Activated T-helper 9 cell treated with anti-CD3 and anti-CD28 coated beads, Interleukin-2, amount 50 U/mL, for 16 hours (primary cell): Measurements from ENCODE around the gene KCNQ1OT1.

Experiments
- DNase-seq: peaks from one replicate; pipeline ENCODE4 v3.0.0-alpha.2; 2020; ENCODE audit warnings: low read depth

The KCNQ1OT1 gene

GRCh38 chr11:2570211-2570811 is 129.5 kb downstream of the KCNQ1OT1 start:
- DNase-seq = no peak

GRCh38 chr11:2569731-2570210 is 130.0 kb downstream of the KCNQ1OT1 start:
- DNase-seq = no peak

GRCh38 chr11:2569321-2569721 is 130.5 kb downstream of the KCNQ1OT1 start:
- no peak for DNase-seq

- DNase-seq = no peak
These were observed 132.6 kb downstream of the KCNQ1OT1 start for GRCh38 chr11:2567026-2567671.

DNA sequence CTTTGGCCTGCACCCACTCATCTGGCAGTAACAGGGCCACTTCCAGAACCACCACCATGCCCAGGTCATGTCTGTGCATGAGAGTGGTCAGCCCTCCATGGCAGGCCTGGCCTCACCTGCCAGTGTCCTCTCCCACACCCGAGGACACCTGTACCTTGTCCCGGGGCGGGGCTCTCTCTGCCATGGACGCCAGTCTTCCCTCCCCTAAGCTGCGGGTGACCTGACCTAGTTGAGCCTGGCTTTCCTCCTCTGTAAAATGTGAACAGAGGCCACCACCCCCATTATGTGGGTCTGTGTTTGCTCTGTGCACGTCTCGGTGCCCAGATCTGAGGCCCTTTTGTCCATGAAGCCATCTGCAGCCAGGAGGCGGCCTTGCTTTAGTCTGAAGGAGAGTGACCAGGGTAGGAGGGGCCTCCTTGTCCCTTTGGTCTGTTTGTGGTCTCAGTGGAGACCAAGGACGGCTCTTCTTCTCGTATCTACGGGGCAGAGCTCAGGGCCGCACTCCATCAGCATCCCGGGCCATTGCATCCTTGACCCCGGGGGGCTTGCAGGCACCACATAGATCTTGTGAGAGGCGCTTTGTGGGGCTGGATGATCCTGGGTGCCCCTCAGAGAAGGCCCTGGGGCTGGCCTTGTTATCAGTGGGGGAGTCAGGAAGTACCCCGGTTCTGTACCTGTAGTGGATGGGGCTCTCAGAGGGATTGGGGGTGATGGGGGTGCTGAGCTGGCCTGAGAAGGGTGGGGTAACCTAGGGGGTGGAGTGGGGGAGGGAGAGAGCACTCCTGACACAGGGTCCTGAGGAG is 133.4 kb downstream of the KCNQ1OT1 start:
- DNase-seq = no peak

DNA sequence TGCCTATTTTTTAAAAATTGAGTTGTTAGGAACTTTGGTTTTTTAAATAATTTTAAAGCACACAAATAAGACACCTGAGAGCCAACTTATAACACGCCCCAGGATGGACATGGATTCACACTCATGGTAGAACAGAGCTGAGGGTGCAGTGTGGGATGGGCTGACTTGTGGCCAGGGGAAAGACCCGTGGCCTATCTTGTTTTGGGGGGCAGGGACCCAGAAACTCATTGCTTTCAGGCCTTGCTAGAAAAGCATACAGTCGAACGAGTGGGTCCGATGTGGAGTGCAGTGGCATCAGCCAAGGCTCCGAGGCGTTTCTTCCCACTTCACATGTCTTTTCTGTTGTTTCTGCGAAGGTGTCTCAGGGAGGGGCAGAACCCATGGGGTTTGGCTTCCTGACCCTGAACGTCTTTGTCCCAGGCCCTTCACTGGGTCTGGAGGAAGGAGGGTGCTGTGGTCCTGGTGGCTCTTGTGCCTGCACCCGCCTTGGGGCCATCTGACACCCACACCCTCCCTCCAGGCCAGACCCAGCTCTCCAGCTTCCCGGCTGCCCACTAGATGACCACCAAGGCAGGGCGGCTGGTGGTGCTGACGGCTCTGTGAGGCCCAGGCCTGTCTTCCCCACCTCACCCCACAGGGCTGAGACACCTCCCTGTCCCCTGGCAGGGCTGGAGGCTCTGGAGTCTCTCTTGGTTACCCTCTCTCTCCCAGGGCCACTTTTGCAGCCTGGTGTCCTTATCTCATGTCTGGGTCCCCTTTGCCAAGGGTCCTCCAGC is 134.2 kb downstream of the KCNQ1OT1 start:
- no peak for DNase-seq

DNA sequence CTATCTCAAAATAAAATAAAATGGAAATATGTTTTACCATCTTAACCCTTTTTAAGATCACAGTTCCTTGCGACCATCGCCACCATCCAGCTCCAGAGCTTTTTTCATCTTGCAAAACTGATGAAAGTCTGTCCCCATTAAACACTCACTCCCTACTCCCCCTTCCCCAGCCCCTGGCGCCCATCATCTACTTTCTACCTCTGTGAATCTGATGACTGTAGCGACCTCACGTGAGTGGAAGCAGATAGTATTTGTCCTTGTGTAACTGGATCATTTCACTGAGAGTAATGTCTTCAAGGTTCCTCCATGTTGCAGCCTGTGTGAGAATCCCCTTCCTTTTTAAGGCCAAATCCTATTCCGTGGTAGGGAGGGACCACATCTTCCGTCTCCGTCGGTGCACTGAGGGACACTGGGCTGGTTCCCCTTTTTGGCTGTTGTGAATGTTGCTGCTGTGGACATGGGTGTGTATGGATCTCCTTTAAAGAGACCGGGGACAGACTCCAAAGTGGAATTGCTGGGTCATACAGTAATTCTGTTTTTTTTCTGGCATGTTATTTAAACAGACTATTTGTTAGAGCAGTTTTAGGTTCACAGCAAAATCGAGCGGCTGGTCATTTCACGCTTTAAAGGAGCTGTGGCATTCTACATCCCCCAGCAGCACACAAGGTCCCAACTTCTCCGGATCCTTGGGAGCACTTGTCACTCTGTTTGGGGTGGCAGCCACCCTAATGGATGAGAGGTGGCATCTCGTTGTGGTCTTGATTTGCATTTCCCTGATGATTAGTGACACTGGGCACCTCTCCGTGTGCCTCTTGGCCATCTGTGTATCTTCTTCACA is 135.0 kb downstream of the KCNQ1OT1 start:
- DNase-seq = no peak

DNA sequence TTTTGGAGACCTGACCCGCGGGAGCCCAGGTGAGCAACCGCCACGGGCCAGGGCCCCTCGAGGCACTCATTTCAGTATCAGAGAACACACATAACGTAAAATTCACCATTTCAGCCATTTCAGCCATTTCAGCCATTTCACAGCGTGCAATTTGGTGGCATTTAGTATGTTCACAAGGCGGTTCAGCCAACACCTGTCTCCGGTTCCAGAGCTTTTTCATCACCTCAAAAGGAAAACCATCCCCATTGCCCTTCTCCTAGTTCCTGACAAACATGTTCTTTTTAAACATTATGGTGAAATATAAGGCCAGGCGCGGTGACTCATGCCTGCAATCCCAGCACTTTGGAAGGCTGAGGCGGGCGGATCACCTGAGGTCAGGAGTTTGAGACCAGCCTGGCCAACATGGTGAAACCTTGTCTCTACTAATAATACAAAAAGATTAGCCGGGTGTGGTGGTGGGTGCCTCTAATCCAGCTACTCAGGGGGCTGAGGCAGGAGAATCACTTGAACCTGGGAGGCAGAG is 135.7 kb downstream of the KCNQ1OT1 start:
- no peak for DNase-seq

DNA sequence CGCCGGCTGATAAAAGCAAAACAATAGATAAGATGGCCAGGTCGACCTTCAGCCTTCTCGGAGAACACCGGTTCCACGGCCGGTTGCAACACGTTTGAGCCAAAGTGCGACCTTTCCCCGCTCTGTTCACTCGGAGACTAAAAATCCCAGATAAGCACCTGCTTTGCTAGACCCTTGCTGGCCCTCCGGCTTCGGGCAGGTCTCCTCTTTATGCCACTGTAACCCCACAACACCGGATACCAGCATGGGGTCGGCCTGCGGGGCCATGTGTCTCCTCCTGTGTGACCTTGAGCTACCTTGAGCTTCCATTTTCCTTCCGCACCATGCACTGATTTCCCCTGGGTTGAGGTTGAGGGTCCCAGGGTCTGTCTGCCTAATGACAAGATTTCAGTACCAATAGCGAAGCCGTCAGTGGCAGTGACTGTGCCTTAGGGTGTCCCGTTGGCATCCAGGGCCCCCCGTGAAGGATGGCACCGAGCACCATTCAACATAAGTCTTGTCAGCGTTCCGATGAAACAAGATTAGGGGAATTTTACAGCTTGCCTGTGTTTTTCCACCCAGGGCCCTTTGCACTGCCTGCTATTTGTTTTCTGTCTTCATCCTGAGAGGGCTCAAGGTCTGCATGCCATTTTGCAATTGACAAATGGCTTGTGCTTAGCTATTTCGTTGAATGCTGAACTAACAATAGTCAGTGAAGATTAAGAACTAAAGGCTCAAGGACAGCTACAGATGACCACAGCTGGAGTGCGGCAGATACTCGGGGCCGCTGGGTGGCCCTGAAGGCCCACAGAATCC is 136.4 kb downstream of the KCNQ1OT1 start:
- no peak for DNase-seq

GRCh38 chr11:2562890-2563212 is 136.9 kb downstream of the KCNQ1OT1 start:
- DNase-seq = no peak

DNA sequence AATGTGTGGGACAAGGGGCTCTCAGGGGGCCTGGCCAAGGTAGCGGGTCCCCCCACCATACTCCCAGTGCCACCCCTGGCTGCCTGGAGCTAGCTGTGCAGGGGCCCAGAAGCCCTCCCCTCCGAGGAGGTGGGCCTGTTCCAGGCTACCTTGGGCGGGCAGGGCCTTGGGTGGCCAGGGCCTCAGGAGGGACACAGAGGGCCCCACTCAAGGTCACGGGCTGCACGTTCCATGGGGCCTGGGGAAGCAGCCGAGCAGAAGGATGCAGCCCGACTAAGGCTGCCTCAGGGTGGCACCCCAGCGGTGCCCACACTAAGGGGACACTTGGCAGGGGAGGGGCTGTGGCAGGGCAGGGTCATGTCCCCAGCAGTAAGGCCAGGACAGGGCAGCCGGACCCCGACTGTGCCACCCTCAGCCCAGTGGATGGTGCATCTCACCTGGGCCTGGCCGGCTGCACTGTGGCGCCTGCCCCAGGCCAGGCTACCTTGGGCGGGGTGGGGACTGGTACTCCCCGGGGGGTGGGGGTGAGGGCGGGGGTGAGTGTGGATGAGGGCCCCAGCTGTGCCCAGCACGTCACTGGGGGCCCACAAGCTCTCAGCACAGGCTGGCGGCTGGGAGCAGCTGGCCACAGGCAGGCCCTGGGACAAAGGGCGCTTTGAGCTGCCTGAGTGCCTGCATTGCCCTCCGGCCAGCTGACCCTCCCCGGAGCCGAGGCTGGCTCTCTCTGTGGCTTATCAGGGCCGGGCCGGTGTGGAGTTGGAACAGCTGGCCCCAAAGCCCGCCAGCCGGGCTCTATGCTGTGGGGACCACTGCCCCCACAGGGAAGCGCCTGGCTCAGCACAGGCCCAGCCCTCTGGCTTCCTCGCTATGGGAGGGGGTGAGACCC is 137.9 kb downstream of the KCNQ1OT1 start:
- no peak for DNase-seq

GRCh38 chr11:2559527-2560311 is 140.1 kb downstream of the KCNQ1OT1 start:
- DNase-seq = no peak

- DNase-seq = no peak
These were observed 140.8 kb downstream of the KCNQ1OT1 start for GRCh38 chr11:2558861-2559526.

- DNase-seq = no peak
These were observed 141.4 kb downstream of the KCNQ1OT1 start for GRCh38 chr11:2558397-2558796.
